Lower leg skin (tissue), 4 donors: Measurements from ENCODE around the gene CD151. TPM values are rescaled to one million over a fixed set of nuclear protein-coding genes. Genes with fewer than 3 reads are reported as not detected.

Experiments
- DNase-seq, 2 donors: peaks; one replicate each; pipeline ENCODE4 v3.0.0-alpha.2; 2019; ENCODE audit warnings: low spot score in 2 of 2
- H3K4me3 ChIP-seq: fragments of 200-600 bp; sonication (generic); 2 replicates; pipeline ENCODE4 v1.5.1; 2017; ENCODE audit warnings: mild to moderate bottlenecking, low read depth; ENCODE audit not compliant: poor library complexity, severe bottlenecking
- POLR2A ChIP-seq, 2 donors: fragments of 450-650 bp; IDR thresholded peaks; one replicate each; pipeline ENCODE4 v1.6.1; 2016 to 2017; ENCODE audit warnings: antibody characterized with exemption in 2 of 2, mild to moderate bottlenecking in 1 of 2, moderate library complexity in 1 of 2
- WGBS, 2 donors: methylation state at CpG; one replicate each; pipeline ENCODE4 v1.1.5; 2018; 5-methylcytosine and 5-hydroxymethylcytosine counted together
- intact Hi-C: fragments of 100-400 bp; cut with DNase I; formaldehyde crosslinking; loops from one replicate; pipeline ENCODE4 v1.15.0; 2023; ENCODE audit warnings: low total_unique reads
- total RNA-seq, 4 donors: library from RNA; depleted of rRNA; stranded (reverse); fragments of >200 nt; gene quantifications; one replicate each; pipeline ENCODE4 v1.1.0, GENCODE V29; 2016
- TF ChIP-seq, protein P1 (sequence below), 3 donors: fragments of 450-650 bp; IDR thresholded peaks; one replicate each; pipeline ENCODE4 v1.5.1; 2016; ENCODE audit warnings: antibody characterized with exemption in 3 of 3, mild to moderate bottlenecking in 3 of 3, moderate library complexity in 2 of 3

CD151 gene
- total RNA-seq, result 100 to 1,000 TPM; 124 to 186 (median 157) TPM

DNA sequence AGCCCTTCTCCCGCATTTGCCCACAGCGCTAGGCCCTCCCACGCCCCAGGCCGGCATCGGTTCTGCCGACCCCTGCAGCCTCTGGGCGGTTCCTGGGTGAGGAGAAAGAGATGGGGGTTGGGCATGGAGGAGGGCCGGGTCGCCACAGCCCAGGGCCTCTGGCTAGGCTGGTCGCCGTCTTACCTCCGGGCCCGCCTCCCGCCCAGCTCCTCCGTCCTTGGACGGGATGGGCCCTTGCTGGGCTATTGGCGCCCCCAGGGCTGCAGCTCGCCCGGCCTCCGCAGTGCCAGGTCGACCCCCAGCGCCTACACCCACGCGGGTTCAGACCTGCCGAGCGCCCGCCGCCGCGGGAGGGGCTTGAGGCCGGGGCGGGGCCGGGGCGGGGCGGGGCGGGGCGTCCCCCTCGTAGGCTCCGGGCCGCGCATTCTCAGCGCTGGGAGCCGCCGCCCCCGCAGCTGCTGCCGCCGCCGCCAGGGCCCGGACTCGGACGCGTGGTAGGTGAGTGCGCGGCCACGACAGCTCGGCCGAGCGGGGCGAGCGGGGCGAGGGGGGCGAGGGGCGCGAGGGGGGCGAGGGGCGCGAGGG is at the start of gene CD151:
Gene CD151, plus strand, starts transcription at position 424 of the 585 bp plus-strand sequence. CDS start 3,118 bp downstream, outside the sequence.
- intact Hi-C loops, result no loop called here
- TF ChIP-seq POLR2A (IDR thresholded peaks at IDR 0.05), result no peak
- TF ChIP-seq, protein P1, sequence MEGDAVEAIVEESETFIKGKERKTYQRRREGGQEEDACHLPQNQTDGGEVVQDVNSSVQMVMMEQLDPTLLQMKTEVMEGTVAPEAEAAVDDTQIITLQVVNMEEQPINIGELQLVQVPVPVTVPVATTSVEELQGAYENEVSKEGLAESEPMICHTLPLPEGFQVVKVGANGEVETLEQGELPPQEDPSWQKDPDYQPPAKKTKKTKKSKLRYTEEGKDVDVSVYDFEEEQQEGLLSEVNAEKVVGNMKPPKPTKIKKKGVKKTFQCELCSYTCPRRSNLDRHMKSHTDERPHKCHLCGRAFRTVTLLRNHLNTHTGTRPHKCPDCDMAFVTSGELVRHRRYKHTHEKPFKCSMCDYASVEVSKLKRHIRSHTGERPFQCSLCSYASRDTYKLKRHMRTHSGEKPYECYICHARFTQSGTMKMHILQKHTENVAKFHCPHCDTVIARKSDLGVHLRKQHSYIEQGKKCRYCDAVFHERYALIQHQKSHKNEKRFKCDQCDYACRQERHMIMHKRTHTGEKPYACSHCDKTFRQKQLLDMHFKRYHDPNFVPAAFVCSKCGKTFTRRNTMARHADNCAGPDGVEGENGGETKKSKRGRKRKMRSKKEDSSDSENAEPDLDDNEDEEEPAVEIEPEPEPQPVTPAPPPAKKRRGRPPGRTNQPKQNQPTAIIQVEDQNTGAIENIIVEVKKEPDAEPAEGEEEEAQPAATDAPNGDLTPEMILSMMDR (IDR thresholded peaks at IDR 0.05), result no peak
- no peak for DNase-seq
- H3K4me3 ChIP-seq, result peak within 1 kb of the TSS; percentile 55
- WGBS, 2 donors, result 4 to 11% methylated on average over 5 to 12 of the region's 67 CpGs

DNA sequence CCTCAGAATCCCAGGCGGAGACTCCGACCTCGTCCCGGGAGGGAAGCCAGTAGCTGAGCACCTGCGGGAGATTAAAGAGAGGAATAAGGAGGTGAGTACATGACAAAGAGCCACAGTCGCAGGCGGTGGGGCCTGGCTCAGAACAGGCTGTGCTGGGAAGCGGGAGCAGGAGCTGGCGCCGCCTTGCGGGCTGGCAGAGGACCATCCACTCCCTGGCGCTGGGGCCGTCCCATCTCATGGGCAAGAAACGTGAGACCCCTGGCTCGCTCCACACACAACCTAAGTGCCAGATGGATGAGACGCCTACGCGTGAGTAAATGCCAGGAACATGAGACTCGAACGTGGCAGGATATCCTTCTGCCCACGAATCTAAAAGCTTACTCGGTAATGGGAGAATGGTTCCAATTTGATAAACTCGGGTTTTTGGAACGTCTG is 49.2 kb upstream of the CD151 start:
- intact Hi-C loops, result no loop called here
- WGBS, 2 donors, result 23 to 32% methylated on average over 24 of the region's 24 CpGs
- TF ChIP-seq, protein P1 (IDR thresholded peaks at IDR 0.05), result no peak
- no peak for TF ChIP-seq POLR2A (IDR thresholded peaks at IDR 0.05)
- H3K4me3 ChIP-seq, result no peak overlapping the region
- DNase-seq, result peak in 1 of 2 donors; percentile 94

DNA sequence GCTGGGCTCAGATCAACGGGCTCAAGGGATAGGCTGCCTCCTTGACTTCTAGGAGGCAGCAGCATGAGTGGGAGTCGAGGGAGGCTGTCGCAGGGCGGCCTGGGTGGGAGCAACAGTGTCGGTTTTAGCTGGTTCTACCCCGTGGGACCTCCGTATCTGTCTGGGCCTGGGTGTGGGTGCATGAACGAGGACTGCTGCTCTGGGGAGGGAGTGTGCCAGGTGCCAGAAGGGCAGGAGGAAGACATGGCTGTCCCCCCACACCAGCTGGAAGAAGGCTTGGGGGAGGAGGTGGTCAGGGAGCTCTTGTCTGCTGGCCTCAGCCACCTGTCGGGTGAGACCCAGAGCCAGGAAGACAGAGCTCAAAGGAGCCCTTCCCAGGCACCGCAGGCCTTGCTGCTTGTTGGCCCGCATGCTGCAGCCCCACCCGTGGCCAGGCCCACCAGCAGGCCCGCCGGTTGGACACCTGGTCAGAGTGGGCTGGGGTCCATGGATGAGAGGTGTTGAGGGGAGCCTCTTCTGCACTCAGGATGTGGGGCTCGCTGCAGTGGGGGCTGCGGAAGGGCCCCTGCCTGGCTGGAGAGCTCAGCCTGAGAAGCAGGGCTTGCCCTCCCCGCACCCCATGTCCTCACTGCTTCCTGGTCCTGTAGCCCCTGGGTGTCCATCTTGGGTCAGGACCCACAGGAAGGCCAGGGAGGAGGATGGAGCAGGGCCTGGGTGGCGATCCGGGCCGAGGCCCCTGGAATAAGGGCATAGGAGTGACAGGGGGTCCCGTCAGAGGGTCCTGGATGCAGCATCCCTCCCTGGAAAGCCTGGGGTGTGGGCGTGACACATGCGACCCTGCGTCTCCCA is 46.3 kb upstream of the CD151 start:
- intact Hi-C loops, result no loop called here
- H3K4me3 ChIP-seq, result no peak overlapping the region
- 79 to 83% methylated on average over 20 to 23 of the region's 24 CpGs for WGBS, 2 donors
- no peak for TF ChIP-seq POLR2A (IDR thresholded peaks at IDR 0.05)
- TF ChIP-seq, protein P1 (IDR thresholded peaks at IDR 0.05), result no peak
- no peak for DNase-seq

DNA sequence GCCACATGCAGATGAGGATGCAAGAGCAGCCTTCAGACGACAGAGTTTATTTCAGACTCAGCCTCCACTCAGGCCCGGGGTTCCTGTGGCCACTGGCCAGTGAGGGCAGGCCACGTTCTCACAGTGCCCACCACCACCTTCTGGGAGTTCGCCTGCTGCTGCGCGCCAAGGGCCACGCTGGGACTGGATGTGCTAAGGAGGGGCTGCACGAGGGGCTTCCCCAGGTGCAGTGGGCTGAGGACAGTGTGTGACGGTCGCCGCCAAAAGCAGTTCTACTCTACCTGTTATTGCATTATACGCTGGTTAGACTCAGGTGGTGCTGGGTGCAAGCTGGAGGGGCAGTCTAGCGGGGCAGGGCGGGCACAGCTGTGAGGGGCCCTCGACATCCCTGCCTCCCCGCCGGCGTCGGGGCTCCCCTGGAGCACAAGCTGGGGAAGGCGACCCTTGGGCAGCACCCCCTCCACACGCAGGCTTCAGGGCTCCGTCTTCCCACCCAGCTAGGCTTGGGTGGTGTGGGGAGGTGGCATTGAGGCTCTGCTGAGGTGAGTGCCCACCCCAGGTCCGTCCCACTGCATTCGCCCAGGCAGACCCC is 45.6 kb upstream of the CD151 start:
- WGBS, 2 donors, result 81 to 85% methylated on average over 15 to 22 of the region's 24 CpGs
- no peak for TF ChIP-seq POLR2A (IDR thresholded peaks at IDR 0.05)
- TF ChIP-seq, protein P1 (IDR thresholded peaks at IDR 0.05), result no peak
- H3K4me3 ChIP-seq, result no peak overlapping the region
- DNase-seq, result no peak
- intact Hi-C loops, result no loop called here

DNA sequence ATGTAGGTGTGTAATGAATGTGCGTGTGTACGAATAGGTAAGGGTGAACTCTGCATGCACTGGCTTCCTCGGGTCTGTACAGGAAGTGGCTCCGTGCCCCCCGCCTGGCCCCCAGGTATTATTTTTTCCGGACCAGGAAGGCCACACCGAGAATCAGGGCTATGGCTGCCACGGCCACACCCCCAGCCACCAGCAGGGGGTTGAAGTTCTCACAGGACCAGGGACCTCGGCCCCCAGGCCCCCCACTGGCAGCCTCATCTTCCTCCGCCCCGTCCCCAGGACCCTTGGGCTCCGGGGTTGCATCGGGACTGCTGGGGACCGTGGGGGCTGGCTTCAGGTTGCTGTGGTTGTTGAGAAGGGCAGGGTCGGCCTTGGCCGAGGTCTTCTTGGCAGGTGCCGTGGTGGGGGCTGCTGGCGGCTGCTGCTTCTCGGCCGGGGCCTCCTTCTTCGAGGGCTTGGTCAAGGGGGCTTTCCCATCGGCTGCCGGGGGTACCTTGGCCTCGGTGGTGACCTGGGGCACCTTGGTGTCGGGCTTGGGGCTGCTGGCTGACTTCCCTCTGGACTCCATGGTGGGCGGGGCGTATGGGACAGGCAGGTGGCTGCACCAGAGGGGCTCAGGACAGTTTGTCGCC is 44.6 kb upstream of the CD151 start:
- intact Hi-C loops, result no loop called here
- 63 to 71% methylated on average over 17 to 24 of the region's 28 CpGs for WGBS, 2 donors
- no peak for DNase-seq
- no peak for TF ChIP-seq POLR2A (IDR thresholded peaks at IDR 0.05)
- TF ChIP-seq, protein P1 (IDR thresholded peaks at IDR 0.05), result no peak
- H3K4me3 ChIP-seq, result no peak overlapping the region
